ENCODE data around the gene STUB1. TPM values are rescaled to one million over a fixed set of nuclear protein-coding genes. Genes with fewer than 3 reads are reported as not detected.

Gene STUB1
- total and polyA plus RNA-seq, 2 donors (not counting 1 experiment from before 2014, with no cell fraction given): 94.6 to 133 TPM

- TF ChIP-seq EZH2 (IDR thresholded peaks at IDR 0.05; ENCODE audit: low read length, missing control alignments): no peak
- TF ChIP-seq CTCF (conservative IDR thresholded peaks at IDR 0.05 in 1 of 2, IDR thresholded peaks at IDR 0.05 in 1 of 2; ENCODE audit: low read depth in 1 of 2, low read length in 2 of 2): no peak
Measured at GRCh38 chr16:670485-671352, 9.5 kb upstream of the STUB1 start.

DNA sequence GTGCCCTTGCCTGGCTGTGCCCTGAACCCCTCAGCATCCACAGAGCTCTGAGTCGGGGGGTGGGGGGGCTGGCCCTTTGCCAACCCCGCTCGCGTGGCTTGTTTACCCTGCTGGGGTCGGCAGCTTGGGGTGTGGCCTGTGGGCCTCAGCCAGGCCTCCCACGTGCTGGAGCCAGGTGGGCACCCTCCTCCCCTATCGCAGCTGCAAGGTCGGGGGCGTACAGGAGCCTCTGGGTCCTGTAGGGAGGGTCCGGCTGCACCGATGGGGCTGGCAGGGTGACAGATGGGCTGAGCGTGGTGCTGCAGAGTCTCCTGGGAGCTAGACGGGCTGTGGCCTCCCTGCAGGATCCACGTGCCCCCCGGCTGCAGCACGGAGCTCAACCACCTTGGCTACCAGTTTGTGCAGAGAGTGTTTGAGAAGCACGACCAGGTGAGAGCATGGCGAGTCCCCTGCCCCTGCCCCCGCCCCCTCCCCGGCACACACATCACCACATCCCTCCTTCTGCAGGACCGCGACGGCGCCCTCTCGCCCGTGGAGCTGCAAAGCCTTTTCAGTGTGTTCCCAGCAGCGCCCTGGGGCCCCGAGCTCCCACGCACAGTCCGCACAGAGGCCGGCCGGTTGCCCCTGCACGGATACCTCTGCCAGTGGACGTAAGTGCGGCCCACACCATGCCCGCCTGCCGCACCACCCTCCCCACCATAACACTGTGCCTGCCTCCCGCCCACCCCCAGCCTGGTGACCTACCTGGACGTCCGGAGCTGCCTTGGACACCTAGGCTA, 8.7 kb upstream of the STUB1 start:
- no peak for DNase-seq (ENCODE audit: low read depth in 2 of 2)
- peaks cover 23% of the 10 kb centered on the region for H3K79me2 ChIP-seq (ENCODE audit: control insufficient read depth, insufficient read depth, low read length)
- no peaks in the 10 kb centered on the region for H3K27me3 ChIP-seq (ENCODE audit: control insufficient read depth, insufficient read depth, low read length)
- H3K9ac ChIP-seq (ENCODE audit: insufficient read depth, low read length): no peak overlapping the region
- H4K20me1 ChIP-seq (ENCODE audit: control insufficient read depth, extremely low read depth, insufficient read depth, low read length): no peaks in the 10 kb centered on the region
- H3K9me3 ChIP-seq (ENCODE audit: control insufficient read depth, insufficient read depth, low read depth, low read length): no peaks in the 10 kb centered on the region
- H2AFZ ChIP-seq (ENCODE audit: low read length): no peak overlapping the region
- no peak for TF ChIP-seq EZH2 (IDR thresholded peaks at IDR 0.05; ENCODE audit: low read length, missing control alignments)
- no peak for TF ChIP-seq CTCF (conservative IDR thresholded peaks at IDR 0.05 in 1 of 2, IDR thresholded peaks at IDR 0.05 in 1 of 2; ENCODE audit: low read depth in 1 of 2, low read length in 2 of 2)
- H3K27ac ChIP-seq (ENCODE audit: insufficient read depth, low read length): no peak overlapping the region
- H3K4me1 ChIP-seq (ENCODE audit: control insufficient read depth, extremely low read depth, insufficient read depth, low read length): peaks cover 11% of the 10 kb centered on the region
- H3K4me3 ChIP-seq (replicated peaks in 1 of 4; ENCODE audit: control extremely low read depth in 1 of 4, insufficient read depth in 1 of 4, low read depth in 3 of 4, low read length in 4 of 4): no peak overlapping the region
- no peak overlapping the region for H3K4me2 ChIP-seq (ENCODE audit: extremely low read depth, insufficient read depth, low read length)
- peaks cover 37% of the 10 kb centered on the region for H3K36me3 ChIP-seq (ENCODE audit: control insufficient read depth, insufficient read depth, low read length)

More at GRCh38 chr16:670485-671352, 9.5 kb upstream of the STUB1 start:
- Histone ChIP-seq H3K4me1 (ENCODE audit: control insufficient read depth, extremely low read depth, insufficient read depth, low read length) (peaks cover 11% of the 10 kb centered on the region), H3K4me3 (replicated peaks in 1 of 4; ENCODE audit: control extremely low read depth in 1 of 4, insufficient read depth in 1 of 4, low read depth in 3 of 4, low read length in 4 of 4) (no peak overlapping the region), H3K36me3 (ENCODE audit: control insufficient read depth, insufficient read depth, low read length) (peaks cover 37% of the 10 kb centered on the region), H3K9me3 (ENCODE audit: control insufficient read depth, insufficient read depth, low read depth, low read length) (no peaks in the 10 kb centered on the region), H2AFZ (ENCODE audit: low read length) (no peak overlapping the region), H4K20me1 (ENCODE audit: control insufficient read depth, extremely low read depth, insufficient read depth, low read length) (no peaks in the 10 kb centered on the region), H3K9ac (ENCODE audit: insufficient read depth, low read length) (no peak overlapping the region), H3K27ac (ENCODE audit: insufficient read depth, low read length) (no peak overlapping the region), H3K4me2 (ENCODE audit: extremely low read depth, insufficient read depth, low read length) (no peak overlapping the region), H3K27me3 (ENCODE audit: control insufficient read depth, insufficient read depth, low read length) (no peaks in the 10 kb centered on the region), H3K79me2 (ENCODE audit: control insufficient read depth, insufficient read depth, low read length) (peaks cover 23% of the 10 kb centered on the region)
- no peak for DNase-seq (ENCODE audit: low read depth in 2 of 2)

DNA sequence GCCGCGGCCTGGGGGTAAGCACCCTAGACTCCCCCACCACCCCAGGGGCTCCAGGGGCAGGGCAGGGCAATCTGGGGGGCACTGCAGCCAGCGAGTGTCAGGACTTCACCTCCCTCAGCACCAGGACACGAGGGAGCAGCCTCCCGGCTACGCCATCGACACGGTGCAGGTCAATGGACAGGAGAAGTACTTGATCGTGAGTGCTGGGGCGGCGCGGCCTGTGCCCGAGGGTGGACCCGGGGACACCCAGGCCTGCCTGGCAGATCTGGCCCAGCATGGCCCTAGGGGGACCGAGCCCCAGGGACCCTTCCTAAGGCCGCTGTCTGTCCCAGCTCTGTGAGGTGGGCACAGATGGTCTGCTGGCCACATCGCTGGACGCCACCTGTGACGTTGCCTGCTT, 7.8 kb upstream of the STUB1 start:
- Histone ChIP-seq H3K4me2 (ENCODE audit: extremely low read depth, insufficient read depth, low read length) (no peak overlapping the region), H3K79me2 (ENCODE audit: control insufficient read depth, insufficient read depth, low read length) (peaks cover 23% of the 10 kb centered on the region), H4K20me1 (ENCODE audit: control insufficient read depth, extremely low read depth, insufficient read depth, low read length) (no peaks in the 10 kb centered on the region), H3K27ac (ENCODE audit: insufficient read depth, low read length) (no peak overlapping the region), H3K9me3 (ENCODE audit: control insufficient read depth, insufficient read depth, low read depth, low read length) (no peaks in the 10 kb centered on the region), H3K4me3 (replicated peaks in 1 of 4; ENCODE audit: control extremely low read depth in 1 of 4, insufficient read depth in 1 of 4, low read depth in 3 of 4, low read length in 4 of 4) (no peak overlapping the region), H3K27me3 (ENCODE audit: control insufficient read depth, insufficient read depth, low read length) (no peaks in the 10 kb centered on the region), H3K4me1 (ENCODE audit: control insufficient read depth, extremely low read depth, insufficient read depth, low read length) (peaks cover 11% of the 10 kb centered on the region), H3K36me3 (ENCODE audit: control insufficient read depth, insufficient read depth, low read length) (peaks cover 37% of the 10 kb centered on the region), H2AFZ (ENCODE audit: low read length) (no peak overlapping the region), H3K9ac (ENCODE audit: insufficient read depth, low read length) (no peak overlapping the region)
- DNase-seq (ENCODE audit: low read depth in 2 of 2): no peak
- TF ChIP-seq EZH2 (IDR thresholded peaks at IDR 0.05; ENCODE audit: low read length, missing control alignments) (no peak), CTCF (conservative IDR thresholded peaks at IDR 0.05 in 1 of 2, IDR thresholded peaks at IDR 0.05 in 1 of 2; ENCODE audit: low read depth in 1 of 2, low read length in 2 of 2) (no peak)

Data from fibroblast of lung (primary cell).